ENCODE measurements around the gene TIGD6.

- TF ChIP-seq, protein P1, sequence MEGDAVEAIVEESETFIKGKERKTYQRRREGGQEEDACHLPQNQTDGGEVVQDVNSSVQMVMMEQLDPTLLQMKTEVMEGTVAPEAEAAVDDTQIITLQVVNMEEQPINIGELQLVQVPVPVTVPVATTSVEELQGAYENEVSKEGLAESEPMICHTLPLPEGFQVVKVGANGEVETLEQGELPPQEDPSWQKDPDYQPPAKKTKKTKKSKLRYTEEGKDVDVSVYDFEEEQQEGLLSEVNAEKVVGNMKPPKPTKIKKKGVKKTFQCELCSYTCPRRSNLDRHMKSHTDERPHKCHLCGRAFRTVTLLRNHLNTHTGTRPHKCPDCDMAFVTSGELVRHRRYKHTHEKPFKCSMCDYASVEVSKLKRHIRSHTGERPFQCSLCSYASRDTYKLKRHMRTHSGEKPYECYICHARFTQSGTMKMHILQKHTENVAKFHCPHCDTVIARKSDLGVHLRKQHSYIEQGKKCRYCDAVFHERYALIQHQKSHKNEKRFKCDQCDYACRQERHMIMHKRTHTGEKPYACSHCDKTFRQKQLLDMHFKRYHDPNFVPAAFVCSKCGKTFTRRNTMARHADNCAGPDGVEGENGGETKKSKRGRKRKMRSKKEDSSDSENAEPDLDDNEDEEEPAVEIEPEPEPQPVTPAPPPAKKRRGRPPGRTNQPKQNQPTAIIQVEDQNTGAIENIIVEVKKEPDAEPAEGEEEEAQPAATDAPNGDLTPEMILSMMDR (IDR thresholded peaks at IDR 0.05): no peak
- no peak for TF ChIP-seq POLR2A (IDR thresholded peaks at IDR 0.05)
Measured at GRCh38 chr5:150045549-150045948, 45.1 kb upstream of the TIGD6 start.
